SW 1271 (cell line): ENCODE measurements around the gene TRABD2B.

Experiments
- DNase-seq, 2 experiments: peaks; one replicate each; lab custom pipeline; 2025; lab: John Stamatoyannopoulos, UW

TRABD2B gene

GRCh38 chr1:47849591-47850261 lies 147.5 kb downstream of the TRABD2B start:
- DNase-seq = no peak

- no peak for DNase-seq
Observed at GRCh38 chr1:47849005-47849521, 148.1 kb downstream of the TRABD2B start.

DNA sequence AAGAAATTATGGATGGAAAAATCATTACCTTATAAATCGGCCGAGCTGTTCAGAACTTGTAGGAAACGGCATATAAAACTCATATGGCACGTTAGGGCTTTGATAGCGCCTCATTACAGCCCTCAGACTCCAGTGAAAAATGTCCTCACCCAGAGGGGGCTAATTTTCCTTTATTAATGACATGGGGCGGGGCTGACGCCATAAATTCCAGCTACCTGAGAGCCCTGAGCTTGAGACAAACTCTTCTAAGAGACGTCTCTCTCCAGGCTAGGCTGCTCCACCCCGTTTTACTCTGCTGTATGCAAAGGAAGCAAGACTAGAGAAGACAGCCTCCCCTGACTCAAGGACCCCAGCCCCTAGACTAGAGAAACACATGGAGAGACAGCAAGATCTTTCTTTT lies 149.4 kb downstream of the TRABD2B start:
- no peak for DNase-seq

GRCh38 chr1:47844558-47844955 lies 152.6 kb downstream of the TRABD2B start:
- DNase-seq = no peak

DNA sequence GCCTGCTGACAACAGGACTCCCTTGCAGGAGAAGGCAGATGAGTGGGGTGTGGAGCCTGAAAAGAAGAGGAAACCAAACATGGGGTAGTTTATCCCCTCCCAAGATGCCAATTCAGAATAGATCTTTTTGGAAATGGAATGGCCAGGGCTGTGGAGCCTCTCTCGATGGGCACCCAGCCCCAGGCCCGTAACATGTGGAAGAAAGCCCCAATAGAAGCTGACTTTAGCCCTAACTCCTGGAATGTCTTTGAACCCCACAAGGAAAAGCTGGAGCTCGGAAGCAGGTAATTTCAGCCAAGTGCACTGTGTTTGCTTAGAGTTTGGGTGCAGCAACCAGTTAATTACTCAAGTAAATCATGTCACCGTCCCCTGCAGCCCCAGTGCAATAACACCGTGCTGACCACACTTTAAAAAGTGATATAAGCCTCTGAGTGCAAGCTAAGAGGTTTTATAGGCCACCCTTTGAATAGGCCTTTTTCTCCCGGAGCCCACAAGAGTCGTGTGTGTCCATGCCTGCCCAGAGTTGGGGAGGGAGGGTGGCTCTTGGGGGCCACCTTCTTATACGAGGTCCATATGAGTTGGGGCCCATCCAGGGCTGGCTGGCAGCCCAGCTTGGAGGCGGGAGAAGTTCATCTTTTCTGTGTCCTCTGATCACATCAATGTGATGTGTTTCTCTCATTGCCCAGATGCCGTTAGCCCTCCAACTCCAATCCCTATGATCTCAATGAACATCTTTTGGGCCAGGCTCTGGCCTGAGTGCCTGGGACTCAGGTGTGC lies 153.2 kb downstream of the TRABD2B start:
- no peak for DNase-seq

DNA sequence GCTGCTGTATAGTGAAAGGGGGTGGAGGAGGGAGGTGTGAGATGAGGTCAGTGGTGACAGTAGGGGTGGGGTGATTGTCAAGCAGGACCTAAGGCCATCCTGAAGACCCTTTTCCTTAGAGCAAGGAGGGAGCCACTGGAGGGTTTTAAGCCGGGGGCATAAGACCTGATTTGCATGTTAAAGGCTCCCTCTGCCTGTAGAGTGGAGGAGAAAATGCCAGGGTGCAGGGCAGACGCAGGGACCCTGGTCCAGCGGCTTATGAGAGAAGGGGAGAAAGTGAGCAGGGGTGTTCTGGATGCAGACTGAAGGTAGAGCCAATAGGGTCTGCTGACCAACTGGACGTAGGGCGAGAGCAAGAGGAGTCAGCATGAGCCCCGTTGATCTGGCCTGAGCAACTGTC lies 154.1 kb downstream of the TRABD2B start:
- no peak for DNase-seq

DNA sequence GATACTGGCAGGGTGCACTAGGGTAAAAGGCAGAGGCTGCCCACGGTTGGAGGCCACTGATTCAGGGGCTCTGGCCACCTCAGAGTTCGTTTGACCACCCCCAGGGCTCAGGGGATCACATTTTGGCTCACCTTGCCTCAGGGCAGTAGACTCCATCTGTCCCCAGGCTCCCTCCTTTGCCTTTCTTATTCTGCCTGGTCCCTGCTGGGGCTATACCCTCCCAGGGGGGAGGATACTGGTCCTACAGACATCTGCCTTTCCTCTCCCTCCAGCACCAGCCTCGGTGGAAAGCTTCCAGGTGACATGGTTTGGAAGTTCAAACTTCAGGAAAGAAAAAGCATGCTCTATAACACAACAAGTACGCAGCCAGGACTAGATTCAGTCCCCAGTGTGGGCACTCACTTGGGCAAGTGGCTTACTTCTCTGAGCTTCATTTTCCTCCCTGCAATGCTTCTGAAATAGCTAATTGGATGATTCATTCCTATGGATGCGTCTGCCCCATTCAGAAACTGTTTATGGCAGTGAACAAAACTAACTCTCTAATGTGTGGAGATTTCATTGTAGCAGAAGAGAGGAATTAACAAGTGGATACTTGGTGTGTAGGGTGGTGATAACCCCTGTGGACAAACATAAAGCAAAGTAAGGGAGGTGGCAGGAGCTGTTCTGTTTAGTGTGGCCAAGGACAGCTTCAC lies 154.8 kb downstream of the TRABD2B start:
- DNase-seq = no peak

DNA sequence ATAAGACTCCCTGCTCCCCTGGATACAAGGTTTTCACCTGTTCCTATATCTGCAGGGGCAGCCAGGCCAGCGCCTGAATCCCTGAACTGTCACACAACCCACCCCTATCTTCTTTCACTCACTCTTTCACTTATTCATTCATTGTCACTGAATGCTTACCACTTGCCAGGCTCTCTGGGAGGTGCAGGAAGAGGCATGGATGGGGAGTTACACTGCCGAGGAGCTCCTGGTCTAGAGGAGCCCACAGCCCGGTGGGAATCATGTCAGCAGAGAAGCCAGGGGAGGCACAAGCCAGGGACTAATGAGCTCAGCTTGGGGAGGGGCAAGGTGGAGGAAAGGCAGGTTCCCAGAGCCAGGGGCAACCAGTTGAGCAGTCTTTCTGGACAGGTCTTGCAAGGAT lies 155.8 kb downstream of the TRABD2B start:
- no peak for DNase-seq

DNA sequence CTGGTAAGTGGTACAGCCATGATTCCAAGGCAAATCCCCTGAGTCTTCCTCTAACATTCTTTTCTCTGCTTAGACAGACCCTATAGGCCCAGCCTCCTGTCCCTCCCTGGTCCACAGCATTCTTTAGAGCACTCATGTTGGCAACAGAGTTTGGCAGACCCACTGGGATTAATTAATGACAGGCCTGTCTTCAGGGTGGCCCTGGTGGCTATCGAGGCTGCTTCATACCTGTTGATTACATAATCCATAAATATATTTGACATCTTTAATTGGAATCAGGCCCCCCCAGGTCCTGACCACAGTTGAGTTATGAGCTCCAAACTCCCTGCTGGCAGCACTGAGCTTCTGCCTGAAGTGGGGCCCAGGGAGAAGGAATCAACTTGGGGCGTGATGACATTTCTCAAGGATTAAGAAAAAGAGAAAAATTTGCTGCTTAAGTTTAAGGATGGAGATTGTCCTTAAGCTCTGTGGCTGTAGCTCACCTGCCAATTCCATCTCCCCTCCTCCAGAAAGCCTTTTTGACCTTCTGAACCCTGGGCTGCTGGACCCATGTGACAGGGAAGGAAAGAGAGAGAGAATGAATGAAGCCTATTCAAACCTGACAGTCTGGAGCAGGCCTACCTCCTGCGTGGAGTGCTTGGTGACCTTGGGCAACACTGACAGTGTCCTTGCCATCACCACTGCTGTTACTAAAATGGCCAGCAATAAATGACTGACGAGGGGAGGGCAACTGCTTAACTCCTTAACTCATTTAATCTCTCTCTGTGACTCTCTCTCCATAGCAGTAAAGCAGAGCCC lies 156.6 kb downstream of the TRABD2B start:
- DNase-seq = no peak

GRCh38 chr1:47839433-47839760 lies 157.8 kb downstream of the TRABD2B start:
- DNase-seq = no peak

DNA sequence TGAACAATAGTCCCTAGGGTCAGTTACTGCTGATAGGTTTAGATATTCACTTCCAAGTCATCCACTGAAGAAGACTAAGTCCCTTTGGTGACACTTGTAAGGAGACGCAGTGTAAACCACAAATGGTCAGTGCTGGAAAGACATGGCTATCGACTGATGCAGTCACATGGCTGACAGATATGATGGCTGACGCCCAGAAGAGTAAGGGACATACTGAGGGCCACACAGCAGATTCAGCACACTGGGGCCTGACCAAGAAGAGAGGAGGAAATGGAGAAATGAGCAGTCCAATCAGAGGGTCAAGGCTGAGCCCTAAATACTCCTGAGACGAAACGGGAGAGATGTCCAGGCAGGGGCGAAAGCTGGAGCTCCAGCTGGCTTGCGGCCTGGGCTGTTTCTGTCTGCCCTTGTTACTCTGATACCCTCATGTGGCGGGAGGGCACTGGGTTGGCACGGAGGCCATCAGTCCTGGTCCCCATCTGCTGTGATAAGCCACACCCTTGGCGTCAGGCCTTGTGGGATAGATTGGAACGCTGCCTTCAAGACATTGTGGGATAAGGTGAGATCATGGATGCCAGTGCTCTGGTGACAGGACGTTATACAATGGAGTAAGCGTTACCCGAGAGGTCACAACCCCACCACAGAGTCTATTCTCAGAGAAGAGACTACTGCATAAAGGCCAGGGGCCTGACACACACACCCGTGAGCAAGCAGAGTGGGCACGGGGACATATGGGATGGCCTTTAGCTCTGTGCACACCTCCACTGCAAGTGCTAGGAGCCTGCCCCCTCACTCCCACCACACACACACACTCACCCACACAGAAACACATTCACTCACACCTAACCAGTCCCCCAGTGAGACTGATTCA lies 158.4 kb downstream of the TRABD2B start:
- no peak for DNase-seq

DNA sequence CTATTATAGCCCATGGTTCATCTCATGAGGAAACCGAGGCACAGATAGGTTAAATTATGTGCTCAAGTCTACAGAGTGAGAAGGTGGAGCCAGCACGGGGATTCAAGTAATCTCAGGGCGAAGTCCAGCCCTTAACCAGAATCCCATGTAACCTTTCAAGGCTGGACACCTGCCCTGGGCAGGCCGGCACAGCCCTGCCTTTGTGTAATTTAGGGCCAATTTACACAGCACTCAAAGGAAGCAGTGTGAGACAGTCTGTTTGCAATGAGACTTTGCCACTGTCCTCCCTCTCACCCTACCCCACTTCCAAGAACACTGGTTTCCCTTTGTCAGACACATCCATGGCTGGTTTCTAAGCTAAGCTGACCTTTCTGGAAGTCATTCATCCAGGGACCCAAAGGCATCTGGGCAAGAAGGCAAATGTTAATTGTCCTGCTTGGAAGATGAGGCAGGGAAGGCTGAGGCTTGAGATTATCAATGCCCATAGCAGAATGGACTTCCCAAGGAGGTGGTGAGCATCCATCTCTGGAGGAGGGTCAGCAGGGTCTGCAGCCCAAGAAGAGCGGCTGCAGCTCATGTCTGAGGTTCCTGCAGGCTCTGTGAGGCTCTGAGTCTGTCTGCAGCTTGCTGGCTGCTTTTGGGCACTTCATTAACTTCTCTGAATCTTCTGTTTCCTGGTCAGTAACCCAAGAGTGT lies 159.2 kb downstream of the TRABD2B start:
- no peak for DNase-seq

GRCh38 chr1:47837056-47837830 lies 159.9 kb downstream of the TRABD2B start:
- DNase-seq = no peak

DNA sequence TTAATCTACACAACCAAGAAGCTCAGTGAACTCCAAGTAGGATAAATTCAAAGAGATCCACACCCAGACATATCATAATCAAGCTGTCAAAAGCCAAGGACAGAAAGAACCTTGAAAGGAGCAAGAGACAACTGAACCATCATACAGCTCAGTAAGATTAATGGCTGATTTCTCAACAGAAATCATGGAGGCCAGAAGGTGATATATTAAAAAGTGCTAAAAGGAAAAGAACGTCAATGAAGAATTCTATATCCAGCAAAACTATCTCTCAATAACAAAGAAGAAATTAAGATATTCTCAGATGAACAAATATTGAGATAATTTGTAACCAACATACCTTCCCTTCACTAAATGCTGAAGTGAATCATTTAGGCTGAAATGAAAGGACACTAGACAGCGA lies 161.8 kb downstream of the TRABD2B start:
- no peak for DNase-seq

- DNase-seq = no peak
Observed at GRCh38 chr1:47834326-47834725, 162.9 kb downstream of the TRABD2B start.

GRCh38 chr1:47830641-47831333 lies 166.4 kb downstream of the TRABD2B start:
- DNase-seq = no peak

DNA sequence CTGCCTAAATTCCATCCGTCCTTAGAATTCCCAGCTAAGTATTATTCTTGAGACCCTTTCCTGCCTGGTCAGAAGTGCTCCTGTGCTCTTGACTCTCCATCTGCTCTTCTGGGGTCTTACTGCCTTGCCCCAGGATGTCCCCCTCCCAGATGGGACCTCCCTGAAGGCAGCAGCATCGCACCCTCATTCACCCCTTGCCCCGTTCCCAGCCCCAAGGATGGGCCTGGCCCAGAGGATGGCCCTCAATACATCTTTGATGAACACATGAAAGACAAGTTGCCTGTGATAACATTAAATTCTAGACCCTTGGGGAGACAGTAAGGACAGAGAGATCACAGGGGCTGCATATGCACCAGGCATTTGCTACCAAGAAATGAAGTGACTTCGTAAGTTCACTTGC lies 167.2 kb downstream of the TRABD2B start:
- no peak for DNase-seq

GRCh38 chr1:47828978-47829377 lies 168.2 kb downstream of the TRABD2B start:
- no peak for DNase-seq

GRCh38 chr1:47827109-47827508 lies 170.1 kb downstream of the TRABD2B start:
- DNase-seq = no peak
